Sigmoid colon (tissue), 7 donors: ENCODE results near the gene PCP4. TPM values are rescaled to one million over a fixed set of nuclear protein-coding genes. Genes with fewer than 3 reads are reported as not detected.

Experiments used
- DNase-seq: peaks from one replicate; pipeline ENCODE4 v3.0.0-alpha.2; 2019
- H3K27ac ChIP-seq, 4 donors: fragments of 200-600 bp; sonication (generic); one replicate each; pipeline ENCODE4 v1.5.1; 2016 to 2019; ENCODE audit warnings: mild to moderate bottlenecking in 1 of 4
- H3K27me3 ChIP-seq, 3 donors: fragments of 200-600 bp; sonication (generic); one replicate each; pipeline ENCODE4 v1.5.1; 2019; ENCODE audit warnings: mild to moderate bottlenecking in 1 of 3
- H3K36me3 ChIP-seq, 4 donors: fragments of 200-600 bp; sonication (generic); one replicate each; pipeline ENCODE4 v1.5.1; 2016 to 2019
- H3K4me1 ChIP-seq, 4 donors: fragments of 200-600 bp; sonication (generic); one replicate each; pipeline ENCODE4 v1.5.1; 2017 to 2019
- H3K4me3 ChIP-seq, 4 donors: fragments of 200-600 bp; sonication (generic); one replicate each; pipeline ENCODE4 v1.5.1; 2017 to 2019; ENCODE audit warnings: mild to moderate bottlenecking in 2 of 4, moderate library complexity in 1 of 4
- H3K9me3 ChIP-seq, 4 donors: fragments of 200-600 bp in 3 of 4; sonication (generic) in 3 of 4; one replicate each; pipeline versions ENCODE4 v1.5.1 to v1.6.1; 2013 to 2019
- EP300 ChIP-seq, 4 donors: sonication (generic); formaldehyde crosslinking; IDR thresholded peaks; one replicate each; pipeline ENCODE4 v1.6.1; 2017; ENCODE audit warnings: antibody characterized with exemption in 4 of 4
- POLR2A ChIP-seq, 2 donors: fragments of 450-650 bp; IDR thresholded peaks; one replicate each; pipeline ENCODE4 v1.6.1; 2016; ENCODE audit warnings: antibody characterized with exemption in 2 of 2, mild to moderate bottlenecking in 2 of 2, moderate library complexity in 2 of 2
- POLR2AphosphoS5 ChIP-seq, 4 donors: sonication (generic); formaldehyde crosslinking; IDR thresholded peaks; one replicate each; pipeline ENCODE4 v1.6.1; 2017; ENCODE audit warnings: antibody characterized with exemption in 4 of 4
- WGBS, 2 donors: extraction: QIAGEN DNeasy Blood & Tissue Kit; methylation state at CpG; one replicate each; pipeline ENCODE4 v1.1.7; 2013; 5-methylcytosine and 5-hydroxymethylcytosine counted together
- intact Hi-C: fragments of 100-400 bp; cut with DNase I; formaldehyde crosslinking; loops from one replicate; pipeline ENCODE4 v1.15.1; 2023
- polyA plus RNA-seq, 3 donors: library from polyadenylated mRNA; stranded (reverse); fragments of 200-250 nt; gene quantifications; one replicate each; pipeline ENCODE4 v1.2.3, GENCODE V29; 2013
- total RNA-seq, 4 donors: library from RNA; depleted of rRNA; stranded (reverse); fragments of >200 nt; gene quantifications; one replicate each; pipeline ENCODE4 v1.1.0, GENCODE V29; 2016
- TF ChIP-seq, protein P1 (sequence below), 4 experiments: fragments of 450-650 bp in 3 of 4; fragments of 200-600 bp in 1 of 4; IDR thresholded peaks; one replicate each; pipeline ENCODE4 v1.5.1; 2016 to 2019; ENCODE audit warnings: antibody characterized with exemption in 4 of 4, mild to moderate bottlenecking in 3 of 4, moderate library complexity in 2 of 4
- donor health status: healthy with polysubstance abuse.
- donor health status: Bipolar disorder and iron deficiency.
- donor health status: healthy.

PCP4 gene
- total and polyA plus RNA-seq, 7 donors: 6.2 to 198 (median 122) TPM; not detected in 1

DNA sequence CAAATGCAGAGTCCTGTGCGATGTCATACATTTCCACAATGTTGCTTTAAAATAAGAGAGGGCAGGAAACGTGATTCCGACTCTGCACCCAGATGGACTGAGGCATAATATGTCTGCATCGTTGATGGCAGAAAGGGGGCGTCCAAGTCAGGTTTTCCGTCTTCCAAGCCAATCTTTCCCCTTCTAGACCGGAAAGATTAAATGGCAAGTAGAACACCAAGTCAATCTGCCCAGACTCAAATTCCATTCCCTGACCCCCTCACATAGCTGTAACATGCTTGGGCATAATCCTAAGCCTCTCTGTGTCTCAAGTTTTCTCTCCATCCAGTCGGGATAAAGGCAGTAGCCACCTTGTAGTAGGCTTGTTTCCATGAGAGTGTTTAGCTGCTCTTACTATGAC, 14.4 kb downstream of the PCP4 start:
- Histone ChIP-seq H3K9me3 (no peaks in the 10 kb centered on the region), H3K4me1 (peaks cover 0 to 29% (median 19%) of the 10 kb centered on the region in 4 donors), H3K27me3 (no peaks in the 10 kb centered on the region), H3K27ac (peak overlapping the region in 3 of 4 donors; percentile 23 to 92 (median 76)), H3K36me3 (no peaks in the 10 kb centered on the region), H3K4me3 (no peak overlapping the region)
- no peak for DNase-seq
- intact Hi-C loops: no loop called here
- 82 to 86% methylated on average over 8 of the region's 8 CpGs for WGBS, 2 donors
- TF ChIP-seq, protein P1, sequence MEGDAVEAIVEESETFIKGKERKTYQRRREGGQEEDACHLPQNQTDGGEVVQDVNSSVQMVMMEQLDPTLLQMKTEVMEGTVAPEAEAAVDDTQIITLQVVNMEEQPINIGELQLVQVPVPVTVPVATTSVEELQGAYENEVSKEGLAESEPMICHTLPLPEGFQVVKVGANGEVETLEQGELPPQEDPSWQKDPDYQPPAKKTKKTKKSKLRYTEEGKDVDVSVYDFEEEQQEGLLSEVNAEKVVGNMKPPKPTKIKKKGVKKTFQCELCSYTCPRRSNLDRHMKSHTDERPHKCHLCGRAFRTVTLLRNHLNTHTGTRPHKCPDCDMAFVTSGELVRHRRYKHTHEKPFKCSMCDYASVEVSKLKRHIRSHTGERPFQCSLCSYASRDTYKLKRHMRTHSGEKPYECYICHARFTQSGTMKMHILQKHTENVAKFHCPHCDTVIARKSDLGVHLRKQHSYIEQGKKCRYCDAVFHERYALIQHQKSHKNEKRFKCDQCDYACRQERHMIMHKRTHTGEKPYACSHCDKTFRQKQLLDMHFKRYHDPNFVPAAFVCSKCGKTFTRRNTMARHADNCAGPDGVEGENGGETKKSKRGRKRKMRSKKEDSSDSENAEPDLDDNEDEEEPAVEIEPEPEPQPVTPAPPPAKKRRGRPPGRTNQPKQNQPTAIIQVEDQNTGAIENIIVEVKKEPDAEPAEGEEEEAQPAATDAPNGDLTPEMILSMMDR (IDR thresholded peaks at IDR 0.05): no peak
- TF ChIP-seq EP300 (IDR thresholded peaks at IDR 0.05): no peak
- TF ChIP-seq POLR2A (IDR thresholded peaks at IDR 0.05): no peak
- TF ChIP-seq POLR2AphosphoS5 (IDR thresholded peaks at IDR 0.05): no peak

DNA sequence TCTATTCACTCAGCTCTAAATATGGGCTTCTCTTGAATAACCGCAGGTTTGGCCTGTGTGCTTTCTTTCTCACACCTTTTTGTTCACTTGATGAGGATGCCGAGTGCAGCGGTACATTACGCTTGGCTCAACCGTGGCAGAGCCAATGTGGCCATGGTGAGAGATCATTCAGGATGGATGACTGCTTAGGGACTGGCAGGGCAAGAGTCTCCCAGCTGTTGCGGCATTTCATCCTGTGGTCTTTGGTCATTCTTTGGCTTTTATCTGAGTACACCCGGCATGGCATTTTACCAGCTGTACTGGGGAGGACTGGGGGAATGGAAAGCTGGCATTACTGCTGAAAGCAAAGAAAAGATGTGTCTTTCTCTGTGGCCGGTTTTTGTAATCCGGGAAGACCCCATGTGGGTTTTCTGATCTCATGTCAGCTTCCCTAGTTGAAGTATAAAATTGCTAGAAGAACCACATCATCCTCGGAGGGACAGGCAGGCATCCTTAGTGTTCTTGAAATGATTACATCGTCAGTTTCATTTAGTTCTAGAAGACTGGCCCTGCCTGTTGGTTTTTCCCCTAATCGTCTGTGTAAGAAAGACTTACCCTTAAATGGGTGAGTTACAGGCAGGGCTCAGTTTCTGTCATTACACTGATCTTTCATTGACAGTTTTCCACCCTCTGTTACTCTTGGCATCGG, 15.1 kb downstream of the PCP4 start:
- no peaks in the 10 kb centered on the region for H3K36me3 ChIP-seq
- DNase-seq: no peak
- intact Hi-C loops: no loop called here
- no peaks in the 10 kb centered on the region for H3K27me3 ChIP-seq
- H3K9me3 ChIP-seq: no peaks in the 10 kb centered on the region
- peak overlapping the region; percentile 23 to 92 (median 78) for H3K27ac ChIP-seq
- WGBS, 2 donors: 86 to 87% methylated on average over 13 of the region's 13 CpGs
- TF ChIP-seq, protein P1 (IDR thresholded peaks at IDR 0.05): no peak
- TF ChIP-seq POLR2A (IDR thresholded peaks at IDR 0.05) (no peak), EP300 (IDR thresholded peaks at IDR 0.05) (no peak), POLR2AphosphoS5 (IDR thresholded peaks at IDR 0.05) (no peak)
- peaks cover 0 to 32% (median 19%) of the 10 kb centered on the region in 4 donors for H3K4me1 ChIP-seq
- H3K4me3 ChIP-seq: no peak overlapping the region

DNA sequence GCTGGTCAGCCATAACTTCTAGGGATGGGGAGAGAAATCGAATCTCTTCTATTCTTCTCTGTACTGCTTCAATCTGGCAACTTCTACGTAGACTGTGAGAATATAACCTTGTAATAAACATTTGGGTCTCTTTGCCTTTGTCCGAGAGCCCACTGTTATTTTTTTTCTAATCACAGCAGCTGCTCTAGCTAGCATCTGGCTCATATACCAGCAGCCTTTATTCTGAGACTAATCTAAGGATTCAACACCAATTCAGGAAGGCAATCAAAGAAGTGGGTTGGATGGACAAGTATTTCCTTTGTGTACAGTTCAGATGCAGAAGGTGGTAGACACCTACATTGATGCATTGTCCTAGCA, 15.6 kb downstream of the PCP4 start:
- Histone ChIP-seq H3K36me3 (no peaks in the 10 kb centered on the region), H3K27me3 (no peaks in the 10 kb centered on the region), H3K9me3 (no peaks in the 10 kb centered on the region), H3K4me1 (peaks cover 0 to 32% (median 19%) of the 10 kb centered on the region in 4 donors), H3K4me3 (no peak overlapping the region), H3K27ac (peak overlapping the region; percentile 23 to 92 (median 78))
- DNase-seq: no peak
- 73 to 83% methylated on average over 3 of the region's 3 CpGs for WGBS, 2 donors
- intact Hi-C loops: no loop called here
- TF ChIP-seq, protein P1 (IDR thresholded peaks at IDR 0.05): no peak
- TF ChIP-seq EP300 (IDR thresholded peaks at IDR 0.05): no peak
- no peak for TF ChIP-seq POLR2A (IDR thresholded peaks at IDR 0.05)
- TF ChIP-seq POLR2AphosphoS5 (IDR thresholded peaks at IDR 0.05): no peak

DNA sequence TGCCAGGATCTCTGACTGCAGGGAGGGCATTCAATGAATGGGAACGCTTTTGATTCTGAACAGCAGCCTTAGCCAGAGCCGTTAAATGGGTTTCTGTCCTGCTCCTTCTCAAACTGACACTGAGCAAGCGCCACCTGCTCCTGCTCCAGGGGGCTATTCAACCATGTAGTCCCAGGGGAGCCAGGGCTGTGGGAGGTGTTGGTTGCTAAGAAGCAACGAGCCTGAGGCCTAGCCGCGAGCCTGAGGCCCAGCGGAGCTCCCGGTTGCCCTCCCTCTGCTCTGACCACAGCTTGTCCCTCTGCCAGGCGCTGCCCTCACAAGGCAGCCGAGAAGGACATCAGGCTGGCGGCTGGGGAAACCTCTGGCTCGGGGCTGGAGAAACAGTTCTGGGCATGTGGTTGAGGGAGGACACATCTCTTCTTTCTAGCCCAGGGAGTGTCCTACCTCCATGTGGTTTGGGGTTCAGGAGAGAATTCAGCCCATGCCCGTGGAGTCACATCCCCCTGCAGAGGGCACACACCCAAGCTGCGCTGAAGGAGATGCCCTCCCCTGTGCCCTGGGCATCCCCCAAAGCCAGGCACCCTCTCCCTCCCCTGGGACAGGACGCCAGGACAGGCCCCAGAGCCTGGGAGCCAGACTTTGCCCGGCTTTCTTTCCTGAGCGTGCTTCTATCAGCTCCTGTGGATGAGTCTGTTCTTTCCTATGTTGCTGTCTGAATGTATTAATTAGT, 18.0 kb downstream of the PCP4 start:
- Histone ChIP-seq H3K27me3 (no peaks in the 10 kb centered on the region), H3K4me1 (peaks cover 0 to 32% (median 19%) of the 10 kb centered on the region in 4 donors), H3K9me3 (no peaks in the 10 kb centered on the region), H3K4me3 (no peak overlapping the region), H3K36me3 (no peaks in the 10 kb centered on the region), H3K27ac (peak overlapping the region; percentile 76 to 92 (median 84))
- DNase-seq: peak; percentile 91
- intact Hi-C loops: loop anchor here (5.0 kb wide), 1 partner anchor 162 kb away; no protein-coding TSS in a partner anchor
- 71 to 80% methylated on average over 17 of the region's 17 CpGs for WGBS, 2 donors
- TF ChIP-seq POLR2AphosphoS5 (IDR thresholded peaks at IDR 0.05) (peak; percentile 55 to 88 (median 80)), EP300 (IDR thresholded peaks at IDR 0.05) (peak in 1 of 4 donors; percentile 48), POLR2A (IDR thresholded peaks at IDR 0.05) (no peak)

DNA sequence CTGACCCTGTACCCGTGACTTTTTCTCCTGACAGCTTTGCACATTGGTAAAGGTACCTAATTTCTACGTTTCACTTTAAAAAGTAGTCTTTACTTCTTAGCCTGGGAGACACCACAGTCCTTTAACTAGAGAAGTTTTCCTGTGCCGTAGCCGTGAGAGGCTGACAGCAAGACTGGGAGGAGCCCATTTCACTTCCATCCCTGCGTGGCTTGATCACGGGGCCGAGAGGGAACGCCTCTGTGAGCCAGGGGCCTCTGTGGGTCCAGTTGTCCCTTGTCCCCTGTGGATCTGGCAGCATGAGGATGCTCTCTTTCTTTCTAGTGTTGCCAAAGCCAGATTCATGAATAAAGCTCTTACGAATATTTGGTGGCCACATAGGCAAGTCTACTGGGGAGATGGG, 21.6 kb downstream of the PCP4 start:
- no peak for DNase-seq
- intact Hi-C loops: loop anchor here (5.0 kb wide), 1 partner anchor 158 kb away; no protein-coding TSS in a partner anchor
- Histone ChIP-seq H3K36me3 (no peaks in the 10 kb centered on the region), H3K4me3 (no peak overlapping the region), H3K27me3 (no peaks in the 10 kb centered on the region), H3K9me3 (no peaks in the 10 kb centered on the region), H3K4me1 (peaks cover 0 to 40% (median 19%) of the 10 kb centered on the region in 4 donors), H3K27ac (peak overlapping the region in 3 of 4 donors; percentile 25 to 92 (median 49))
- 79 to 85% methylated on average over 9 of the region's 9 CpGs for WGBS, 2 donors
- no peak for TF ChIP-seq POLR2A (IDR thresholded peaks at IDR 0.05)
- TF ChIP-seq, protein P1 (IDR thresholded peaks at IDR 0.05): no peak
- TF ChIP-seq POLR2AphosphoS5 (IDR thresholded peaks at IDR 0.05): no peak
